Mesodermal cell (in vitro differentiated cells): Measurements from ENCODE around the gene LRRC74A.
"Not testable (repeated sequence)": the region's sequence is repeated elsewhere in the genome, so short reads cannot be mapped to it uniquely, and the experiment has no call there.

Experiments used
- H3K27ac ChIP-seq: 2 replicates; pipeline ENCODE4 v1.7.0; 2013; ENCODE audit warnings: mild to moderate bottlenecking, low read depth, low read length, moderate library complexity; ENCODE audit not compliant: severe bottlenecking
- H3K36me3 ChIP-seq: 2 replicates; pipeline ENCODE4 v1.7.1; 2013; ENCODE audit warnings: mild to moderate bottlenecking, low read length, moderate library complexity; ENCODE audit not compliant: control insufficient read depth, insufficient read depth
- H3K4me1 ChIP-seq: one replicate; pipeline ENCODE4 v1.7.1; 2013; ENCODE audit warnings: mild to moderate bottlenecking, low read length; ENCODE audit not compliant: insufficient read depth, control insufficient read depth, poor library complexity, severe bottlenecking
- H3K4me3 ChIP-seq: 2 replicates; pipeline ENCODE4 v1.7.0; 2013; ENCODE audit warnings: low read length, control low read depth, mild to moderate bottlenecking; ENCODE audit not compliant: insufficient read depth, poor library complexity, severe bottlenecking; ENCODE audit errors: extremely low read depth
- H3K9me3 ChIP-seq: 2 replicates; pipeline ENCODE4 v1.7.1; 2013; ENCODE audit warnings: mild to moderate bottlenecking, low read length, moderate library complexity; ENCODE audit not compliant: control insufficient read depth
- WGBS, 2 experiments: methylation state at CpG; one replicate each; pipeline ENCODE4 v1.1.5; 2013; ENCODE audit warnings: missing lambda C conversion rate in 2 of 2; ENCODE audit not compliant: insufficient coverage in 2 of 2; 5-methylcytosine and 5-hydroxymethylcytosine counted together

The LRRC74A gene

GRCh38 chr14:76884853-76885276, 58.7 kb downstream of the LRRC74A start:
- 55 to 78% methylated on average over 7 to 9 of the region's 14 CpGs for WGBS, 2 experiments
- Histone ChIP-seq H3K4me1 (peaks cover 16% of the 10 kb centered on the region), H3K9me3 (no peaks in the 10 kb centered on the region), H3K4me3 (no peak overlapping the region), H3K27ac (no peak overlapping the region), H3K36me3 (no peaks in the 10 kb centered on the region)

GRCh38 chr14:76887191-76887590, 61.0 kb downstream of the LRRC74A start:
- Histone ChIP-seq H3K4me1 (peaks cover 16% of the 10 kb centered on the region), H3K27ac (no peak overlapping the region), H3K36me3 (no peaks in the 10 kb centered on the region), H3K4me3 (no peak overlapping the region), H3K9me3 (peaks cover 3% of the 10 kb centered on the region)
- 87 to 93% methylated on average over 5 to 6 of the region's 6 CpGs for WGBS, 2 experiments

GRCh38 chr14:76891391-76891790, 65.2 kb downstream of the LRRC74A start:
- no peaks in the 10 kb centered on the region for H3K4me1 ChIP-seq

GRCh38 chr14:76894308-76894707, 68.1 kb downstream of the LRRC74A start:
- Histone ChIP-seq H3K4me3 (no peak overlapping the region), H3K36me3 (no peaks in the 10 kb centered on the region), H3K9me3 (peaks cover 10% of the 10 kb centered on the region), H3K27ac (no peak overlapping the region), H3K4me1 (no peaks in the 10 kb centered on the region)
- WGBS, 2 experiments: 92% methylated on average over 4 to 5 of the region's 5 CpGs

More at GRCh38 chr14:76891391-76891790, 65.2 kb downstream of the LRRC74A start:
- no peaks in the 10 kb centered on the region for H3K36me3 ChIP-seq
- no peak overlapping the region for H3K4me3 ChIP-seq
- H3K9me3 ChIP-seq: peaks cover 8% of the 10 kb centered on the region
- 100% methylated on average over 1 of the region's 1 CpG for WGBS, 2 experiments
- no peak overlapping the region for H3K27ac ChIP-seq

GRCh38 chr14:76898006-76898405, 71.8 kb downstream of the LRRC74A start:
- H3K36me3 ChIP-seq, H3K4me1 ChIP-seq, H3K27ac ChIP-seq, H3K9me3 ChIP-seq, H3K4me3 ChIP-seq: not testable (repeated sequence)
- 91 to 94% methylated on average over 13 to 23 of the region's 37 CpGs for WGBS, 2 experiments

GRCh38 chr14:76900682-76901081, 74.5 kb downstream of the LRRC74A start:
- Histone ChIP-seq H3K27ac (no peak overlapping the region), H3K36me3 (no peaks in the 10 kb centered on the region), H3K4me1 (peaks cover 22% of the 10 kb centered on the region), H3K9me3 (peaks cover 8% of the 10 kb centered on the region), H3K4me3 (no peak overlapping the region)
- WGBS, 2 experiments: 86 to 95% methylated on average over 2 to 4 of the region's 4 CpGs

GRCh38 chr14:76901171-76902055, 75.2 kb downstream of the LRRC74A start:
- 82 to 90% methylated on average over 4 to 5 of the region's 6 CpGs for WGBS, 2 experiments
- H3K27ac ChIP-seq: no peak overlapping the region
- H3K4me1 ChIP-seq: peaks cover 22% of the 10 kb centered on the region
- no peaks in the 10 kb centered on the region for H3K36me3 ChIP-seq
- H3K9me3 ChIP-seq: peaks cover 8% of the 10 kb centered on the region
- no peak overlapping the region for H3K4me3 ChIP-seq

GRCh38 chr14:76902591-76902990, 76.4 kb downstream of the LRRC74A start:
- H3K9me3 ChIP-seq: peaks cover 8% of the 10 kb centered on the region
- WGBS, 2 experiments: 71 to 86% methylated on average over 3 of the region's 5 CpGs
- no peak overlapping the region for H3K4me3 ChIP-seq
- H3K4me1 ChIP-seq: peaks cover 22% of the 10 kb centered on the region
- no peak overlapping the region for H3K27ac ChIP-seq
- no peaks in the 10 kb centered on the region for H3K36me3 ChIP-seq

GRCh38 chr14:76904100-76904739, 78.0 kb downstream of the LRRC74A start:
- no peak overlapping the region for H3K4me3 ChIP-seq
- H3K4me1 ChIP-seq: peaks cover 22% of the 10 kb centered on the region
- 89 to 96% methylated on average over 19 of the region's 19 CpGs for WGBS, 2 experiments
- no peaks in the 10 kb centered on the region for H3K36me3 ChIP-seq
- H3K9me3 ChIP-seq: peaks cover 6% of the 10 kb centered on the region
- H3K27ac ChIP-seq: peak overlapping the region; percentile 59

- no peak overlapping the region for H3K4me3 ChIP-seq
- H3K4me1 ChIP-seq: peaks cover 22% of the 10 kb centered on the region
- peaks cover 4% of the 10 kb centered on the region for H3K9me3 ChIP-seq
- H3K36me3 ChIP-seq: no peaks in the 10 kb centered on the region
- 54% methylated on average over 11 to 12 of the region's 14 CpGs for WGBS, 2 experiments
- peak overlapping the region; percentile 59 for H3K27ac ChIP-seq
These were observed 78.7 kb downstream of the LRRC74A start for GRCh38 chr14:76904740-76905569.
